HL-60 (cell line): ENCODE data around the gene GNL3.

Source experiments
- GABPA ChIP-seq: IDR thresholded peaks from 2 replicates; pipeline ENCODE4 v1.6.1; 2012; ENCODE audit warnings: low read depth
- POLR2AphosphoS5 ChIP-seq: IDR thresholded peaks from 2 replicates; pipeline ENCODE4 v1.6.1; 2012; ENCODE audit warnings: low read depth
- SPI1 ChIP-seq: IDR thresholded peaks from 2 replicates; pipeline ENCODE4 v1.6.1; 2012; ENCODE audit warnings: low read depth, mild to moderate bottlenecking, borderline replicate concordance
- TF ChIP-seq, protein P1 (sequence below): IDR thresholded peaks from 2 replicates; pipeline ENCODE4 v1.6.1; 2012; ENCODE audit warnings: low read depth; ENCODE audit not compliant: insufficient replicate concordance
- TF ChIP-seq, protein P2 (sequence below): IDR thresholded peaks from one replicate; pipeline ENCODE4 v1.5.1; 2011; ENCODE audit warnings: low read length, control low read depth, inconsistent platforms; ENCODE audit not compliant: insufficient read depth

DNA sequence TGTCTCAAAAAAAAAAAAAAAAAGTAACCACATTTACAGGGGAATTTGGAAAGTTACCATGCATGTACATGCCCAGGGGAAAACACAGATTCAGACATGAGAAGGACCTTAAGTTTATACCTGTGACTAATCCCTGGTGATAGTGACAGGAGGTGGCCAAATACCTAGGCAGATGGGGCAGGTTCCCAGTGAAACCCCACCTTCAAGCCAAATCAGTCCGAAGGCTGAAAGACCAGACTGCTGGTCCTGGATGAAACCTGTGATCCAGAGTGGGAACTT lies 35.8 kb downstream of the GNL3 start:
- TF ChIP-seq, protein P1, sequence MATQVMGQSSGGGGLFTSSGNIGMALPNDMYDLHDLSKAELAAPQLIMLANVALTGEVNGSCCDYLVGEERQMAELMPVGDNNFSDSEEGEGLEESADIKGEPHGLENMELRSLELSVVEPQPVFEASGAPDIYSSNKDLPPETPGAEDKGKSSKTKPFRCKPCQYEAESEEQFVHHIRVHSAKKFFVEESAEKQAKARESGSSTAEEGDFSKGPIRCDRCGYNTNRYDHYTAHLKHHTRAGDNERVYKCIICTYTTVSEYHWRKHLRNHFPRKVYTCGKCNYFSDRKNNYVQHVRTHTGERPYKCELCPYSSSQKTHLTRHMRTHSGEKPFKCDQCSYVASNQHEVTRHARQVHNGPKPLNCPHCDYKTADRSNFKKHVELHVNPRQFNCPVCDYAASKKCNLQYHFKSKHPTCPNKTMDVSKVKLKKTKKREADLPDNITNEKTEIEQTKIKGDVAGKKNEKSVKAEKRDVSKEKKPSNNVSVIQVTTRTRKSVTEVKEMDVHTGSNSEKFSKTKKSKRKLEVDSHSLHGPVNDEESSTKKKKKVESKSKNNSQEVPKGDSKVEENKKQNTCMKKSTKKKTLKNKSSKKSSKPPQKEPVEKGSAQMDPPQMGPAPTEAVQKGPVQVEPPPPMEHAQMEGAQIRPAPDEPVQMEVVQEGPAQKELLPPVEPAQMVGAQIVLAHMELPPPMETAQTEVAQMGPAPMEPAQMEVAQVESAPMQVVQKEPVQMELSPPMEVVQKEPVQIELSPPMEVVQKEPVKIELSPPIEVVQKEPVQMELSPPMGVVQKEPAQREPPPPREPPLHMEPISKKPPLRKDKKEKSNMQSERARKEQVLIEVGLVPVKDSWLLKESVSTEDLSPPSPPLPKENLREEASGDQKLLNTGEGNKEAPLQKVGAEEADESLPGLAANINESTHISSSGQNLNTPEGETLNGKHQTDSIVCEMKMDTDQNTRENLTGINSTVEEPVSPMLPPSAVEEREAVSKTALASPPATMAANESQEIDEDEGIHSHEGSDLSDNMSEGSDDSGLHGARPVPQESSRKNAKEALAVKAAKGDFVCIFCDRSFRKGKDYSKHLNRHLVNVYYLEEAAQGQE: no peak
- TF ChIP-seq, protein P2, sequence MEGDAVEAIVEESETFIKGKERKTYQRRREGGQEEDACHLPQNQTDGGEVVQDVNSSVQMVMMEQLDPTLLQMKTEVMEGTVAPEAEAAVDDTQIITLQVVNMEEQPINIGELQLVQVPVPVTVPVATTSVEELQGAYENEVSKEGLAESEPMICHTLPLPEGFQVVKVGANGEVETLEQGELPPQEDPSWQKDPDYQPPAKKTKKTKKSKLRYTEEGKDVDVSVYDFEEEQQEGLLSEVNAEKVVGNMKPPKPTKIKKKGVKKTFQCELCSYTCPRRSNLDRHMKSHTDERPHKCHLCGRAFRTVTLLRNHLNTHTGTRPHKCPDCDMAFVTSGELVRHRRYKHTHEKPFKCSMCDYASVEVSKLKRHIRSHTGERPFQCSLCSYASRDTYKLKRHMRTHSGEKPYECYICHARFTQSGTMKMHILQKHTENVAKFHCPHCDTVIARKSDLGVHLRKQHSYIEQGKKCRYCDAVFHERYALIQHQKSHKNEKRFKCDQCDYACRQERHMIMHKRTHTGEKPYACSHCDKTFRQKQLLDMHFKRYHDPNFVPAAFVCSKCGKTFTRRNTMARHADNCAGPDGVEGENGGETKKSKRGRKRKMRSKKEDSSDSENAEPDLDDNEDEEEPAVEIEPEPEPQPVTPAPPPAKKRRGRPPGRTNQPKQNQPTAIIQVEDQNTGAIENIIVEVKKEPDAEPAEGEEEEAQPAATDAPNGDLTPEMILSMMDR: no peak
- TF ChIP-seq POLR2AphosphoS5 (no peak), GABPA (no peak), SPI1 (no peak)
